DMS 273 (cell line): ENCODE results near the gene MICALL2.

Experiments
- DNase-seq: peaks from one replicate; lab custom pipeline; 2025; ENCODE audit not compliant: unreplicated experiment; lab: John Stamatoyannopoulos, UW

MICALL2 gene

DNA sequence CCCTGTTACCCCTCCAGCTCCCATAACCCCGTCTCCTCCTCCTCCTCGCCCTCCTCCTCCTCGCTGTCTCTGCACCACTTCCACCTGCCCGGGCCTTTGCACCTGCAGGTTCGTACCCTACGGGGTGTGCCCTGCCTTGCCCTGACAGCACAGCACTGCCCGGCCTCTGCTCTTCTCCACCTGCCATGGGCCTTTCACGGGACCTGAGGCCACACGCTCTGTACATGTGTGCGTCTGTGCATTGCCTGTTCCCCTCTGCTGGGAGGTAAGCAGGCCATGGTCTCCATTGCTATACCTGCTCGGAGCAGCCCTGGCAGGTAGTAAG is 40.0 kb downstream of the MICALL2 start:
- DNase-seq: no peak

DNA sequence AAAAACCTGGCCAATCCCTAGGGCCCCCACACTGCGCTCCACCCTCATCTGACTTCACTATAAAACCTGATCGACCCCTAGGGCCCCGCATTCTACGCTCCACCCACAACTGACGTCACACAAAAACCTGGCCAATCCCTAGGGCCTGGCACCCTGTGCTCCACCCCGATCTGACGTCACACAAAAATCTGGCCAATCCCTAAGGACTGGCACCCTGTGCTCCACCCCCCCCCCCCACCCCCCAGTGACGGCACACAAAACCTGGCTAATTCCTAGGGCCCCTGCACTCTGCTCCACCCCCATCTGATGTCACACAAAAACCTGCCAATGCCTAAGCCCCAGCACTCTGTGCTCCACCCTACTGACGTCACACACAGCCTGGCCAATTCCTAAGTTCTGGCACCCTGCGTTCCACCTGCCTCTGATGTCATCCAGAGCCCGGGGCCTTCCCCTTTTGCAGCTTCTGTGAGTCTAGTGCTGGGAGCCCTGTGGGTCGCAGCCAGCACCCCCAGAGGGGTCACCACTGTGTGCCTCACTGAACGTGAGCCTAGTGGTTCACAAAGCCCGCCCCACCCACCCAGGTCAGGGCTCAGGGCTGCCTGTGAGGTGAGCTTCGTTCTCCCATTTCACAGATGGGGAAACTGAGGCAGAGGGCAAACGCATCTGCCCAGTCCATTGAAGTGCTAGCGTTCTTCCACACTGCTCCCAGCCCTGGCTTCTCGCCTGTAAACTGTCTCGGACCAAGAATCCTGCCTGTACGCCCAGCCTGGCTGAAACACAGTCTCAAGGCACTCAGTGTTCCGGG is 40.6 kb downstream of the MICALL2 start:
- DNase-seq: peak; percentile 92

DNA sequence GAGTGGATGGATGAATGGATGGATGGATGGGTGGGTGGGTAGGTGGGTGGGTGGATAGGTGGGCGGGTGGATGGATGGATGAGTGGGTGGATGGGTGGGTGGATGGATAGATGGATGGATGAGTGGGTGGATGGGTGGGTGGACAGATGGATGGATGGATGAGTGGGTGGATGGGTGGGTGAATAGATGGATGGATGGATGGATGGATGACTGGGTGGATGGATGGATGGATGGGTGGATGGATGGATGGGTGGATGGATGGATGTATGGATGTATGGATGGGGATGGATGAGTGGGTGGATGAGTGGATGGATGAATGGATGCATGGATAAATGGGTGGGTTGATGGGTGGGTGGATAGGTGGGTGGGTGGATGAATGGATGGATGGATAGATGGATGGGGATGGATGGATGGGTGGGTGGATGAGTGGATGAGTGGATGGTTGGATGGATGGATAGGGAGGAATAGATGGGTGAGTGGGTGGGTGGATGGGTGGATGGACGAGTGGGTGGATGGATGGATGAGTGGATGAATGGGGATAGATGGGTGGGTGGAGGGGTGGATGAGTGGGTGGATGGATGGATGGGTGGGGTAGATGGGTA is 43.8 kb downstream of the MICALL2 start:
- DNase-seq: no peak

DNA sequence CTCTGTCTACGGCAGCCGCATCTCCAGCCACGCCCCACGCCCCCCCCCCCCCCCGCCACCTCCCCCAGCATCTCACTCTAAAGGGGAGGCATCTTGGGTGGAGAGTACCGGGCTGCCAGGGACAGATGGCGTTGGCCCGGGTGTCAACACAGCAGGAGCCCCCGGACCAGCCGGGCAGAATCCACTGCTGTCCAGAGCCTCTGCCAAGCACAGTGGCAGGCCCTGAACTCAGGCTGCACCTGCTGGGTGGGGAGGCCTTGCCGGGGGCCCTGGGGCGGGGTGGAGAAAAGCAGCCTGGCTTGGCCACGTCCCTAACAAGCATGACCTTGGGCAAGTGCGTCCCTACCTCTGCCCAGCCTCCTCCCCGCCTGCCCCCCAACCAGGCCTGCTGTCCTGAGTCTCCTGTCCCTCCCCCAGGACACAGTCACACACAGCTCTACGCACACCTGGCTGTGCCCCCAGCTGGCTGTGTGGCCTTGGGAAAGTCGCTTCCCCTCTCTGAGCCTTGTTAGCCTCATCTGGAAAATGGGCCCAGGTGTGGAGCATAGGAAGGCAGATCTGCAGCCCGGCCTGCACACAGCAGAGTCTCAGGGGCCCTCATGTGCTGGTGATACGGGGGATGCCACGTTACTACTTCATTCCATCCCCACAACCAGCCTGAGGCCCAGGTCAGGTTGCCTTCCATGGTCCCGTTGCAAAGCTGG is 45.2 kb downstream of the MICALL2 start:
- peak; percentile 95 for DNase-seq

DNA sequence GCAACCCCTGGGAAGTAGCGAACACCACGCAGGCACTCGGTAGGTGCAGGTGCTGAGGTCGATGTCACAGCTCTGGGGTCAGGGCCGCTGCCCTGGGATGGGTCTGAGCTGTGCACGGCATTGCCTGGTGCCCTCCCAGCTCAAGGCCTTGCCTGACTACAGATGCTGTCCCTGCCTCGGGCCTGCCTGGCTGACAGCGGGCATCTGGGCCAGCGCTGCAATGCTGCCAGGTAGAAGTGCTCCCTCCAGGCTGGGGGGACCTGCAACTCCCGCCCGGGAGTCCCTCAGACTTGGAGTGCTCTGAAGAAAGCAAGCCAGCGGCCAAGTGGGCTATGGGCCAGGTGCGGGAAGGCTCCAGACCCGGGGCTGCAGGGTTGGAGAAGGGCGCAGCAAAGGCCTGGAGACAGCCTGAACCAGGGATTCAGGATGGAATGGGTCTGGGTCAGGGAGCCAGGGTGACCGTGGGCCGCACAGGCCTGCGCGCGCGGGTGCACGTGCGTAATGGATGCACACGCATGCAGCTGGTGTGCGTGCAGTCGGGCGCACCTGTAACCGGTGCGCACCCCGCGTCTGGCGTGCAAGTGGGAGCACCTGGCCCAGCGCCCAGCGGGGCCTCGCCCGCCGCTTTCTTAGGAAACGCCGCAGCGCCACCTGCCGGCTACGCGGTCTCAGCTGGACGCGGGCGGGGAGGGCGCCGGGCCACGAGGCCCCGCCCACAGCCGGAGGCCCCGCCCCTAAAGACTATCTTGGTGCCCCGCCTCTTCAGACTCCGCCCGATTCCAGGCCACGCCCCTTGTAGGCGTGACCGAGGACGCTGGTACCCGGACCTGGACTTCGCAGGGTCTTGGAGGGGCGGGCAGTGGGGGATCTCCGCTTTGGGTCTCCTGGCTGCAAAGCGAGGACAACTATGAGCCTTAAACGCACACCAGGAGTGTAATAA is 46.7 kb downstream of the MICALL2 start:
- DNase-seq: peak; percentile 99

DNA sequence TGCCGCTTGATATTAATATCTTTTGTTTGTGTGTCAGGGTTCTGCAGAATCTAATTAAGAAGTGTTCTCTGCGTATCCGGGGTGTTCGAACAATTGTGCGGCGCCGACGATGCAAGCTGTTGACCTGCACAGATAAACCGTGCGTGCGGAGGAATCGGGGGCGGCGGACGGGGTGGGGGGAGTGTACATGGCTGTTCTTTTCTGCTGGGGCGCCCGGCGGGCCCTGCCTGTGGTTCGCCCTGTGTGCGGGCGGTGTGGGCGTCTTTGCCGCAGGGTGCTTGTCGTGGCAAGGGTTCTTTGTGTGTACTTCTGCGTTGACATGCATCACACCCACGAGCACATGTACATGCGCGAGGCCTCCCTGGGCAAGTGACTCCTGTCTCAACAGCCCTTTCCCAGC is 47.9 kb downstream of the MICALL2 start:
- no peak for DNase-seq

DNA sequence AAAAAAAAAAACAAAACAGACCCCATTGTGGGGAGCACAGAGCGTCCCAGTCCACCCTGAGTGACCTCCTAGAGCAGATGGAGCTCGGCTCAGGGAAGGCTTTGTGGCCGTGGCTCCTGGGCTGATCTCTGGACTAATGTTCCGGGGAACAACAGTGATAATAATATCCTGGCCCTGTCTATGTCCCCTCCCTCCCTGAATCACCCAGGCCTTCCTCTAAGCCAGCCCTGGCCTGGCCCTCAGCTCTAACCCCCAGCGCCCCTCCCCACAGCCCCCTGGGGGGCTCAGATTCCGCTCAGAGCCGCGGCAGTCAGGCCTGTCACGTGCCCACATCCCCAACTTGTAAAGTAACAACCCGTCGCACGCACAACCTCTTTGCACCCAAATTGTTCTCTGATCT is 48.3 kb downstream of the MICALL2 start:
- DNase-seq: no peak

DNA sequence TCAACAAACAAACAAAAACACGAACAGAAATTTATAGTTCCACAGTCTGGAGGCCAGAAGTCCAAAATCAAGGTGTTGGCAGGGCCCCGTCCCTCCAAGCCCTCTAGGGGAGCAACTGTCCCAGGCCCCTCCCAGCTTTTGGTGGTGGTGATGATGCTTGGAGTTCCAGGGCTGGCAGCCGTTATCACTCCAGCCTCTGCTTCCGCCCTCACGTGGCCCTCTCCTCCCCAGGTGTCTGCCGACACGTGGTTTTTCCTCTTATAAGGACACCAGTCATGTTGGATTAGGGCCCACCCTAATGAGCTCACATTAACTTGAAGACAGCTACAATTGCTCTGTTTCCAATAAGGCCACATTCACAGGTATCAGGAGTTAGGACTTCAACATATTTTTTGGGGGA is 49.7 kb downstream of the MICALL2 start:
- DNase-seq: peak; percentile 43

DNA sequence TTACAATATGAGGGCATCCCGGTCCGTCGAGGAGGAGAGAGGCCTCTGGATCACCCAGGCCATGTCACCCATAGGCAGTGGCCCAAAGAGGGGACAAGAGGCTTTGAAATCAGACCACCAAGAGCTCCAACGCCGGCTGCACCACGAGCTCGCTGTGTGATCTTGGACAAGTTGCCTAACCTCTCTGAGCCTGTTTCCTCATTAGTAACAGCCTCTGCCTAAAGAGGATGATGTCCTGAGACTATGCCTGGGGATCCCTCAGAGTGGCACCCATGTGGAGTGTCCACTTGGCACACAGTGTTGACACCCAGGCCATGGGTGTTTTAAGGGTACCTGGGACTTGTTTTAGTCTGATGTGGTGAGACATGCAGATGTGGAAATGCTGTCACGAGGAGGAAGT is 50.8 kb downstream of the MICALL2 start:
- no peak for DNase-seq

DNA sequence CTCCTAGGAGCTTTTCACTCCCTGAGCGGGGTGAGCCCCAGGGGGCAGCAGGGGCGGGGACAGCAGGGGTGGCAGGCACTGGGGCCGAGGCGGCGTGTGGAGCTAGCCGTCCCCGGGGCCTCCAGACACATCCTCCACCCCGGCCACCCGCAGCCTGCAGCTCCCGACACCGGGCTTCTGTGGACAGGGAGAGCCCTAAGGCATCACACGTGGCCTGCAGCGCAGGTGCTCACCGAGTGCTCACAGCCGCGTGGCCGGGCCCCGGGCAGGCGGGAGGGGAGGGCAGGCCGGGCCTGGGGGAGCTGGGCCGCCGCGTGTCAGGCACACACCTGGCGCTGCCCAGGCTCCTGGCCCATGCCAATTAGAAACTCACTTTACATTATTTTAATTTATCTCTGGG is 51.4 kb downstream of the MICALL2 start:
- DNase-seq: no peak

DNA sequence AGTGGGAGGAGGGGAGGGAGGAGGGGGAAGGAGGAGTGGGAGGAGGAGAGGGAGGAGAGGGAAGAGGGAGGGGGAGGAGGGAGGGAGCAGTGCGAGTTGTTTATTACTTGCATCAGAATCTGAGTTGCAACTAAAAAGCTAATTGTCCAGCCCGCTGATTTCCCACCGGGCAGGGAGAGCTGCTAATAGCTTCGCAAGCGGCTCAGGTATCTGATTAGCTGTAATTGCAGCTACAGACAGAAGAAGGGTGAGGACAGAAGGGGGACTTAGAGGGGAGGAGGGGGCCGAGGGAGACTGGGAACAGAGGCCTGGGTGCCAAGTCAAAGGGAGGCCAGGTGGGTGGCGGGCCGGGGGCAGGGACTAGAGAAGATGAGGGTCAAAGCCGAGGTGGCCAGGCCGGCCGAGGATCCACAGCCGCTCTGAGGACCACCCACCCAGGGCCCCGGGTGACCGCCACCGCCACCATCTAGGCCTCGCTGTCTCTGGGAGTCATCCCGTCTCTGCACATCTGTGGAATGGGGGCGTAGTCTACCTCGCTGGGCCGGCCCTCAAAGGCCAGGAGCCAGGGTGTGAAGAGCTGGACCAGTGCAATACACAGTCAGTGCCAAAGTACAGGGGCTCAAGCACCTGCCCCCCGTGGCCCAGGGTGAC is 54.2 kb downstream of the MICALL2 start:
- DNase-seq: peak; percentile 63

DNA sequence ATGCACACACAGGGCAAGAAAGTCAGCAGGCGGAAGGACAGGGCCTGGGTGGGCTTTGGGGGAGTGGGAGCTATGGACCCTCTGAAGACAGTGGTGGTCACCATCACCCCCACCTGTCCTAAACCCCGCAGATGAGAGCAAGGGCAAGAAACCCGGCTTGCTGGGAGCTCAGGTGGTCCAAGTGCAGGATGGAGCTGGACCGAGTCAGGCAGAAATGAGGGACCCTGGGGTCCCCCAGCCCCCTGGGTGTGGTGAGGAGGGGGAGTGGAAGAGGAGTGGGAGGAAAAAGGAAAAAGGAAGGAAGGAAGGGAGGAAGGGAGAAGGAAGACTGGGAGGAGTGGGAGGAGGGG is 54.8 kb downstream of the MICALL2 start:
- no peak for DNase-seq

DNA sequence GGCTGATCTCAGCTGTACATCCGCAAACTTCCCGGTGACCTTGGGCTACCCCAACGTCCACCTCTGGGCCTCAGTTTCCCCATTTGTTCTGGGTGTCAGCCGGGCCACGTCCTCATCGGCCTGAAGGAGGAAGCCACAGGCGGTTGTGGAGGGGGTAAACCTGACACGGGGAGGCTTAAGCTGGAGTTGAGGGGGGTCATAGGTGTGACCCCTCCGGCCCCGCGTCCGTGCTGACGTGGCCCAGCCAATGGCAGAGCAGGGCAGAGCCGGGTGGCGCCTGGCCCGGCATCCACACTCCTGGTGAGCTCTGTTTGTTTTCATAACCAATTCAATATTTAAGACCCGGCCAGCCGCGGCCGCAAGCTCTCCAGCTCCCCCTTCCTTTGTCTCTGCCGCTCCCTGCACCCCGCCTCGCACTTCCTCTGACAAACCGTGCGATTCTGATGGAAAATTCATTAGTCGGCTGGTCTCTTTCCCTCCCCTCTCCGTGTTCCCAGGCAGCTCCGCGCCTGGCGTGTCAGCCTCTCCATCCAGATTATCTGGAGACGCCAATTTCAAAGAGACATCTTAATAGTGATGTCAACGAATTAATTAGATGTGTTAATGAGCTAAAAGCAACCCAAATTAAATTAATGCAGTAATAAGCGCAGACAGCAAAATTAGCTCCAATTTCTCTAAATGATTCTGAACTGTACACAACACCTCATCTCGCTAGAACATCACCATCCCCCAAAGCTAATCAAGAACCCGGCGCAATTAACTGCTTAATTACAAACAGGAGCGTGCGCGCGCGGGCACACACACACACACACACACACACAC is 55.4 kb downstream of the MICALL2 start:
- DNase-seq: peak; percentile 76

DNA sequence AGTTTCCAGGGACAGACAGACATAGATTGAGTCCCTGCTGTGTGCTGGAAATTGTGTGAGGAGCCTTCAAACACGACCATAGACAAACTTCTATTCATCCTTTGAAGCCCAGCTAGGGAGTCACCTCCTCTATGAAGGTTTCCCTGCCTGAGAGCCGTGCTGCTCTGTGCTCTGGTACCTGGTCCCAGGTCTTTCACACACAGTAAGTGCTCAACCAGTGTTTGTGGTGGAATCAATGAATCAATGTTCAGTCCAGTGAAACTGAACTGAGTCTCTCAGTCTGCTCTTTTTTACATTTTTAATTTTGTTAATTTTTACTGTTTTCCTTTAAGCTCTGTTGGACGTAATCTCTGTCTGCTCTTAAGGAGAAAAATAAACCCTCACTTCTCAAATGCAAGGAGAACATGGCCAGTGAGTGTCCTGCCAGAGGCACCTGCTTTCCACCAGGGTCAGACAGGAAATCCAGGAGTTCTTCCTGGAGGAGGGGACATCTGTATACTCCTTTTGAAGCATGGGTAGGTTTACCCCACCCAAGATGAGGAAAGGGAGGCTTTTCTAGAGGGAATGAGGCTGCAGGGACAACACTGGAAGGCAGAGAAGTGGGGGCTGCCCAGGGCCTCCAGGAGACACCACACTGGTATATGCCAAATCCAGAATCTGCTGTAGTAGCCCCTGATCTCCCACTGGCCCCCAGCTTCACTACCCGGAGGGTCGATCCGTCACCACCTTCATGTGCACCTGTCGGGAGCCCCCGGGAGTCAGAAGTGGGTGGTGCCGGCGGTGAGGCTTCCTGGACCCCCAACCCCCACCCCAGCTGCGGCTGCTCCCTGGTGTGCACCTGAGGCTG is 56.3 kb downstream of the MICALL2 start:
- DNase-seq: no peak

DNA sequence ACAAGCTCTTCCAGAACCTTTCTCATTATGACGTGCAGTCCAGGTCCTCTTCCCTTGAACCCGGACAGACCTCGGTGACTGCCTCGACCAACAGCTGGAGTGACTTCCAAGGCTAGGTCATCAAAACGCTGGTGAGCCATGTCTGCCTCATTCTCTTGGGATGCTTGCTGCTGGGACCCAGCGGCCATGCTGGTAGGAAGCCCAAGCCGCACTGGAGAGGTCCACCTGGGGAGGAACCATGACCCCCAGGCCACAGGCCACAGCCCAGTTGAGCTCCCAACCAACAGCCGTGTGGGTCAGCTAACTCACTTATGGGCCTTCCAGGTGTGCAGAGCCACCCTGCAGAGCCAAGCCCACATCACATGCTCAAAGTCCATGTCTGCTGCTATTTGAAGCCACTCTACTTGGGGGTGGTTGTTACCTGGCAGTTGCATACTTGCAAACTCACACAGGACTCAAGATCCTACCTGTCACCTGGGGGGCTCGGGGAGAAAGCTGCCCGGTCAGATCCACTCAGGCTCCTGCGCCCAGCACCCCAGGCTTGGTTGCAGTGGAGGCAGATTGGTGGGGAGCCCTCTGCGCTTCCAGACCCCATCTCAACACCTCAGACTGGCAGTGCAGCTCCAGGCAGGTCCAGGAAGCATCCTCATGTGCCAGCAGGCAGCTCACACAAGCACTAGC is 57.0 kb downstream of the MICALL2 start:
- DNase-seq: no peak

DNA sequence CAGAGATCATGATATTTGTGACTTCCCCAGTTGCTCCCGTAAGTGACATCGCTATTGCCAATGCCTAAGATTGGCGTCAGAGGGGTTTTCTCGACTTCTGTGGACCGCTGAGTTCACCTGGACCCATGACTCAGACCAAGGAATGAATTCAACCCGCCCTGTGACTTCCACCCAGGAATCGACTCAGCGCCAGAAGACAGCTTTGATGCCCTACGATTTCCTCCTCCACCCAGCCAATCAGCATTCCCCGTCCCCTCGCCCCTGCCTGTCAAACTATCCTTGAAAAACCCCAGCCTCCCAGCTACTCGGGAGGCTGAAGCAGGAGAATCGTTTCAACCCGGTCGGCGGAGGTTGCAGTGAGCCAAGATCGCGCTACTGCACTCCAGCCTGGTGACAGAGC is 58.3 kb downstream of the MICALL2 start:
- DNase-seq: no peak

DNA sequence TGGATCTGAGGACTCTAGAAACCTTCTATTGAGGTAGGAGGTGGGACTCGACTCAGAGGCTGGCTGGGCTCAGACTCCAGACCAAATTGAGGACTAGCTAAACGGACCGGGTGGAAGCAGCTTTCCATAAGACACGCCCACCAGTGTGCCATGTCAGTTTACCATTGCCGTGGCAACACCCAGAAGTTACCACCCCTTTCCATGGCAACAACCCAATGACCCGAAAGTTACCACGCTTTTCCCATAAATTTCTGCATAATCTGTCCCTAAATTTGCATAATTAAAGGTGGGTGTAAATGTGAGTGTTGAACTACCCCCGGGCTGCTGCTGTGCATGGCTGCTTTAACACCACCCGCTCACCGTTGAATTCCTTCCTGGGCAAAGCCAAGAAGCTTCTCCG is 58.9 kb downstream of the MICALL2 start:
- peak; percentile 59 for DNase-seq

DNA sequence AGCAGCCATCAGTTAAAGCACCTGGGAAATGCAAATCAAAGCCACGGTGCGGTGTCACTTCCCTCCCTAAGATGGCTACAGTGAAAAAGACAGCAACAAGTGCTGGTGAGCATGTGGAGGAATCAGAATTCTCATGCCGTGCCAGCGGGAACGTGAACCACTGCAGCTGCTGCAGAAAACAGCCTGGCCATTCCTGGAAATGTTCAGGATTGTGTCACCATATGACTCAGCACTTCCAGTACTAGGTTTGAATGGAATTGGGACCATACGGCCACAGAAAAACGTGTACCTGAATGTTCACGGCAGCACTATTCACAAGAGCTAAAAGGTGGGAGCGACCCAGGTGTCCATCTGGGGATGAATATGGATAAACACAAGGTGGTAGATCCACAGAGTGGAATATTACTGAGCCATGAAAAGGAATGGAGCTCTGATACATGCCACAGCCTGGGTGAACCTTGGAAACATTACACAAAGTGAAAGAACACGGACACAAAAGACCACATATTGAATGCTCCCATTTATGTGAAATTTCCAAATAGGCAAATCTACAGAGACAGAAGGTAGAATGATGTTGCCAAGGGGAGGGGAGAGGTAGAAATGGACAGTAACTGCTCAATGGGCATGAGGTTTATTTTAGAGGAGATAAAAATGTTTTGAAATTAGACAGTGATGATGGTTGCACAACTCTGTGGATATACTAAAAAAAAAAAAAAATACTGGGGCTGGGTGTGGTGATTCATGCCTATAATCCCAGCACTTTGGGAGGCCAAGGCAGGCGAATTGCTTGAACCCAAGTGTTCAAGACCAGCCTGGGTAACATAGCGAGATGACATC is 61.6 kb downstream of the MICALL2 start:
- no peak for DNase-seq
